Activated naive CD4-positive, alpha-beta T cell treated with anti-CD3 and anti-CD28 coated beads for 36 hours (primary cell): ENCODE results near the gene APOF. TPM values are rescaled to one million over a fixed set of nuclear protein-coding genes. Genes with fewer than 3 reads are reported as not detected.

Experiments
- CTCF ChIA-PET: fragments of 350-600 bp; sonication (Branson Sonifier 250); formaldehyde crosslinking; loops from one replicate; lab custom pipeline; 2021; ENCODE audit warnings: antibody characterized with exemption; lab: Charles Lee
- DNase-seq: peaks from one replicate; pipeline ENCODE4 v3.0.0-alpha.2; 2020
- H3K27ac Mint-ChIP-seq: one replicate; pipeline ENCODE4 v1.8.0; 2021; ENCODE audit warnings: mild to moderate bottlenecking, mixed read lengths
- H3K27me3 Mint-ChIP-seq: one replicate; pipeline ENCODE4 v1.8.0; 2021; ENCODE audit warnings: low read depth, mixed read lengths
- H3K36me3 Mint-ChIP-seq: one replicate; pipeline ENCODE4 v1.8.0; 2021; ENCODE audit warnings: low read depth, mixed read lengths
- H3K4me1 Mint-ChIP-seq: one replicate; pipeline ENCODE4 v1.8.0; 2021; ENCODE audit warnings: low read depth, mixed read lengths
- H3K4me3 Mint-ChIP-seq: one replicate; pipeline ENCODE4 v1.8.0; 2021; ENCODE audit warnings: mild to moderate bottlenecking, moderate library complexity, mixed read lengths
- H3K9me3 Mint-ChIP-seq: one replicate; pipeline ENCODE4 v1.8.0; 2021; ENCODE audit warnings: mixed read lengths
- intact Hi-C: fragments of 100-400 bp; cut with micrococcal nuclease; formaldehyde crosslinking; loops from one replicate; pipeline ENCODE4 v1.15.1; 2023
- total RNA-seq, 2 experiments: library from RNA; stranded (reverse); gene quantifications; one replicate each; pipeline ENCODE4 v1.2.3, GENCODE V29; 2021

Gene APOF
- total RNA-seq, 2 experiments from 2014 or later = not detected

GRCh38 chr12:56387152-56387736, 24.6 kb upstream of the APOF start:
- Mint-ChIP-seq H3K27ac (no peak overlapping the region), H3K4me3 (no peak overlapping the region), H3K9me3 (peaks cover 1% of the 10 kb centered on the region), H3K4me1 (no peaks in the 10 kb centered on the region), H3K36me3 (no peaks in the 10 kb centered on the region), H3K27me3 (no peaks in the 10 kb centered on the region)
- DNase-seq = no peak
- CTCF ChIA-PET = interaction anchor here (0.5 kb wide), 1 partner anchor 95 kb away, joined by 3 read pairs; no protein-coding TSS in a partner anchor
- intact Hi-C loops = no loop called here

- CTCF ChIA-PET = interaction anchor here (0.6 to 1.4 kb wide), 7 partner anchors 12 to 1028 kb away, joined by 3 to 7 read pairs (median 4); no protein-coding TSS in a partner anchor
- Mint-ChIP-seq H3K4me1 (no peaks in the 10 kb centered on the region), H3K27ac (no peak overlapping the region), H3K36me3 (no peaks in the 10 kb centered on the region), H3K9me3 (no peaks in the 10 kb centered on the region), H3K27me3 (no peaks in the 10 kb centered on the region), H3K4me3 (no peak overlapping the region)
- no peak for DNase-seq
- intact Hi-C loops = no loop called here
Measured at GRCh38 chr12:56385873-56386272, 23.2 kb upstream of the APOF start.

DNA sequence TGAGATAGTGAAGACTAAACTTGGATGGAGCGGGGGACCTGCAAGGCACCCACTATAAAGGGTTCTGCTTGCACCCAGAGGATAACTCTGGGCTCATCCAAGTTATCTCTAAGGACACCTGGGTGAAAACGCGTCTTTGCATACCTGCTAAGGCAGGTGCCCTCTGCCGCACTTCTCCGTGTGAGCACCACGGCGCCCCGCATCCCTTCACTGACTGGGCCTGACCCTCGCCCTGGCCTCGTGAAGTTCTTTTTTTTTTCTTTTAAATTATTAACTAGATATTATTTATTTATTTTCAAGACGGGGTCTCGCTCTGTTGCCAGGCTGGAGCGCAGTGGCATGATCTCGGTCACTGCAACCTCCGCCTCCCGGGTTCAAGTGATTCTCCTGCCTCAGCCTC, 20.0 kb upstream of the APOF start:
- H3K9me3 Mint-ChIP-seq = no peaks in the 10 kb centered on the region
- intact Hi-C loops = no loop called here
- DNase-seq = no peak
- CTCF ChIA-PET = interaction anchor here (1.0 kb wide), 1 partner anchor 104 kb away, joined by 3 read pairs; no protein-coding TSS in a partner anchor
- no peak overlapping the region for H3K27ac Mint-ChIP-seq
- H3K4me3 Mint-ChIP-seq = no peak overlapping the region
- H3K4me1 Mint-ChIP-seq = no peaks in the 10 kb centered on the region
- no peaks in the 10 kb centered on the region for H3K36me3 Mint-ChIP-seq
- H3K27me3 Mint-ChIP-seq = no peaks in the 10 kb centered on the region

DNA sequence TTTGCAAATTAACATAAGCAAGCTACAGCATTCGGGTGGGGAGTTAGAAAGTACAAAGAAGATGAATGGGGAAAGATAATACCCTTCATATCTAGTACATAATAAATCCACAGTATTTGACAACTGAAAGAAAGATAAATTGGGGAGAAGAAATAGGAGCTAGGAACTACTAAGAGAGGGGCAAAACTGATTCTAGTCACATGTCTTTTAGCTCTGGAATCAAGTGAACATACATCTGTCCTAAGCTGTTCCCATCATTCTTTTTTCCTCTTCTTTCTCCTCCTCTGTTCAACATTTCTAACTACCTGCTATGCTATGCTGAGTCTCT, 15.3 kb upstream of the APOF start:
- Mint-ChIP-seq H3K36me3 (no peaks in the 10 kb centered on the region), H3K9me3 (peaks cover 1% of the 10 kb centered on the region), H3K4me1 (no peaks in the 10 kb centered on the region), H3K27me3 (no peaks in the 10 kb centered on the region), H3K27ac (no peak overlapping the region), H3K4me3 (no peak overlapping the region)
- CTCF ChIA-PET = interaction anchor here (0.6 to 1.3 kb wide), 3 partner anchors 72 to 103 kb away, joined by 3 to 4 read pairs (median 3); no protein-coding TSS in a partner anchor
- DNase-seq = no peak
- intact Hi-C loops = loop anchor here (1.0 kb wide), 1 partner anchor 86 kb away; no protein-coding TSS in a partner anchor

GRCh38 chr12:56377310-56377988, 14.8 kb upstream of the APOF start:
- H3K27me3 Mint-ChIP-seq = no peaks in the 10 kb centered on the region
- H3K4me3 Mint-ChIP-seq = no peak overlapping the region
- intact Hi-C loops = loop anchor here (1.0 kb wide), 1 partner anchor 87 kb away; no protein-coding TSS in a partner anchor
- no peak overlapping the region for H3K27ac Mint-ChIP-seq
- H3K36me3 Mint-ChIP-seq = no peaks in the 10 kb centered on the region
- H3K9me3 Mint-ChIP-seq = peaks cover 3% of the 10 kb centered on the region
- DNase-seq = peak; percentile 39
- no peaks in the 10 kb centered on the region for H3K4me1 Mint-ChIP-seq
- CTCF ChIA-PET = interaction anchor here (0.6 to 1.3 kb wide), 4 partner anchors 73 to 258 kb away, joined by 3 to 6 read pairs (median 4); no protein-coding TSS in a partner anchor

GRCh38 chr12:56375598-56376434, 13.2 kb upstream of the APOF start:
- H3K36me3 Mint-ChIP-seq = no peaks in the 10 kb centered on the region
- no peak overlapping the region for H3K4me3 Mint-ChIP-seq
- no peaks in the 10 kb centered on the region for H3K4me1 Mint-ChIP-seq
- no peaks in the 10 kb centered on the region for H3K27me3 Mint-ChIP-seq
- H3K9me3 Mint-ChIP-seq = peaks cover 3% of the 10 kb centered on the region
- CTCF ChIA-PET = interaction anchor here (1.2 kb wide), 1 partner anchor 16 kb away, joined by 3 read pairs; the partner anchor contains the start of gene STAT2
- no peak for DNase-seq
- intact Hi-C loops = no loop called here
- H3K27ac Mint-ChIP-seq = no peak overlapping the region

- Mint-ChIP-seq H3K27ac (no peak overlapping the region), H3K9me3 (peaks cover 3% of the 10 kb centered on the region), H3K27me3 (no peaks in the 10 kb centered on the region), H3K4me1 (no peaks in the 10 kb centered on the region), H3K36me3 (no peaks in the 10 kb centered on the region), H3K4me3 (no peak overlapping the region)
- no peak for DNase-seq
- CTCF ChIA-PET = interaction anchor here (0.6 to 1.2 kb wide), 3 partner anchors 11 to 1658 kb away, joined by 3 read pairs; partner anchors contain the start of gene STAT2
- intact Hi-C loops = no loop called here
Measured at GRCh38 chr12:56374726-56375597, 12.3 kb upstream of the APOF start.

DNA sequence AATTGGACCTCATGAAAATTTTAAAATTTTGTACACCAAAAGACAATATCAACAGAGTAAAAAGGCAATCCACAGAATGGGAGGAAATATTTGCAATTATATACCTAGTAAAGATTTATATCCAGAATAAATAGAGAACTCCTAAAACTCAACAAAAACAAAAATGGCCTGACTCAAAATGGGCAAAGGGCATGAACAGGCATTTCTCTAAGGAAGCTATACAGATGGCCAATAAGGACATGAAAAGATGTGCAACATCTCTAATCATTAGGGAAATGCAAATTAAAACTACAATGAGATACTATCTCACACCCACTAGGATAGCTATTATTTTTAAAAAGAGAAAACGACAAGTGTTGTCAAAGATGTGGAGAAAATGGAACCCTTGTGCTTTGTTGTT, 10.9 kb upstream of the APOF start:
- DNase-seq = no peak
- Mint-ChIP-seq H3K4me1 (no peaks in the 10 kb centered on the region), H3K9me3 (peaks cover 3% of the 10 kb centered on the region), H3K27me3 (no peaks in the 10 kb centered on the region), H3K4me3 (no peak overlapping the region), H3K27ac (no peak overlapping the region), H3K36me3 (no peaks in the 10 kb centered on the region)
- CTCF ChIA-PET = interaction anchor here (0.6 to 1.0 kb wide), 2 partner anchors 63 to 292 kb away, joined by 3 to 4 read pairs; no protein-coding TSS in a partner anchor
- intact Hi-C loops = no loop called here

DNA sequence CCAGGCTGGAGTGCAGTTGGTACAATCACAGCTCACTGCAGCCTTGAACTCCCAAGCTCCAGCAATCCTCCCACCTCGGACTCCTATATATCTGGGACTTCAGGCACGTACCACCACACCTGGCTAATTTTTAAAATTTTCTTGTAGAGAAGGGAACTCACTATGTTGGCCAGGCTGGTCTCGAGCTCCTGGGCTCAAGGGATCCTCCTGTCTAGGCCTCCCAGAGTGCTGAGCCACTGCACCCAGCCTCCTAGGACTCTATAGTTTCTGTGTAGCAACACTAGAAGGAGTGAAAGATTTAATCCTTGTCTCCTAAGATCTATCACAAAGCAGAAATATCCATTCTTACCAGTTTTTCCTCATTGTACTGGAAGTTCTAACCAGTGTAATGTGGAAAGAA, 4.3 kb upstream of the APOF start:
- CTCF ChIA-PET = no interaction called here
- Mint-ChIP-seq H3K4me1 (no peaks in the 10 kb centered on the region), H3K36me3 (no peaks in the 10 kb centered on the region)

DNA sequence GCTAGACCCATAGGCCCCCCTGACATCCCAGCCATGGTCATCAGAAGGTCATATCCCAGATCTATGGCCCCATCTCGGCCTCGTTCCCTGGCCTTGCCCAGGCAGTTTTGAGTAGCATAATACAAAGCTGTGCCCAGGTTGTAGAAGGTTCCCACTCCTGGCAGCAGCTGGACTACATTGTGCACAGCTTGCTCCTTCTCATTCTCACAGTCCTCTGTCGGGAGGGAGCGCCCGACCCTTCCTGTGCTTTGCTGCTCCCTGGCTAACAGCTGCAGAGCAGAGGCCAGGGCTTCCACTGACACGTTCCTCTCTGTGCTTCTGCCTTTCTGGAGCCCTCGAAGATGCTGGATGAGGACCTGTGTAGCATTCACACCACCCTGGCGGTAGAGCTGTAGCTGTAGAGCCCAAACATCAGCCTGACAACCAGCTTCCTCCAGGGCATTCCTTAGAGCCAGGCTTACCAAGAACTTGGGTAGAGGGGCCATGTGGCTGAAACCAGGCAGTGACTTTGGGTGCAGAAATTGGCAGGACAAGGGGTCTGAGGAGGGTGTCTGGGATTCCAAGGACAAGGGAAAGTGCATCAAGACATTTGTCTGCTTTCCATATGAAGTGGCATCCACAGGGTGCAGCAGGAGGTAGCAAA, 1.0 kb downstream of the APOF start:
- CTCF ChIA-PET = interaction anchor here (1.1 kb wide), 1 partner anchor 24 kb away, joined by 3 read pairs; no protein-coding TSS in a partner anchor
- no peak for DNase-seq
- Mint-ChIP-seq H3K36me3 (peaks cover 6% of the 10 kb centered on the region), H3K27me3 (no peaks in the 10 kb centered on the region), H3K4me1 (peaks cover 20% of the 10 kb centered on the region), H3K4me3 (peak overlapping the region; percentile 93), H3K9me3 (no peaks in the 10 kb centered on the region), H3K27ac (peak overlapping the region; percentile 93)
- intact Hi-C loops = no loop called here

More for the DNA sequence above, 4.3 kb upstream of the APOF start:
- Mint-ChIP-seq H3K4me3 (no peak overlapping the region), H3K27ac (no peak overlapping the region), H3K9me3 (no peaks in the 10 kb centered on the region), H3K27me3 (no peaks in the 10 kb centered on the region)
- intact Hi-C loops = no loop called here
- no peak for DNase-seq
